HG03354 (cell line): ENCODE results near the gene ZNF878.
A peak's percentile ranks its signal among the peaks of the same experiment; 100 is the strongest.

Experiments used
- ATAC-seq: cut with Tn5 transposase; IDR thresholded peaks from one replicate; pipeline ENCODE4 v1.9.1; 2021; ENCODE audit warnings: mild to moderate bottlenecking; ENCODE audit not compliant: unreplicated experiment, poor library complexity, severe bottlenecking

The ZNF878 gene

GRCh38 chr19:12035220-12036172 lies 17.3 kb downstream of the ZNF878 start, which contains the start of gene ZNF433:
ZNF433 (minus strand) TSS chr19:12035679; CDS start chr19:12035539, 140 bp downstream.
- ATAC-seq, result peak; percentile 90

- no peak for ATAC-seq
Measured at GRCh38 chr19:12034620-12035019, 18.1 kb downstream of the ZNF878 start.

- ATAC-seq, result no peak
Measured at GRCh38 chr19:12034198-12034597, 18.6 kb downstream of the ZNF878 start.

- no peak for ATAC-seq
Measured at GRCh38 chr19:12015753-12016116, 37.0 kb downstream of the ZNF878 start.

GRCh38 chr19:12015015-12015752 lies 37.6 kb downstream of the ZNF878 start:
- no peak for ATAC-seq

GRCh38 chr19:12000152-12000981 lies 52.4 kb downstream of the ZNF878 start:
- ATAC-seq, result no peak

- ATAC-seq, result no peak
Measured at GRCh38 chr19:11995174-11995573, 57.6 kb downstream of the ZNF878 start.
